HUES48 (cell line): ENCODE data around the gene ITGA2B.
"Not testable (repeated sequence)": the region's sequence is repeated elsewhere in the genome, so short reads cannot be mapped to it uniquely, and the experiment has no call there.

Source experiments
- H3K27ac ChIP-seq: one replicate; pipeline ENCODE4 v1.7.0; 2013; ENCODE audit warnings: low read depth, low read length, inconsistent platforms
- H3K27me3 ChIP-seq: 2 replicates; pipeline ENCODE4 v1.6.1; 2013; ENCODE audit warnings: mild to moderate bottlenecking, low read length; ENCODE audit not compliant: control insufficient read depth, insufficient read depth
- H3K36me3 ChIP-seq: 2 replicates; pipeline ENCODE4 v1.6.1; 2013; ENCODE audit warnings: low read length; ENCODE audit not compliant: control insufficient read depth, insufficient read depth
- H3K4me1 ChIP-seq: 2 replicates; pipeline ENCODE4 v1.6.1; 2013; ENCODE audit warnings: mild to moderate bottlenecking, low read length; ENCODE audit not compliant: control insufficient read depth, insufficient read depth
- H3K4me3 ChIP-seq: 2 replicates; pipeline ENCODE4 v1.5.1; 2013; ENCODE audit warnings: mild to moderate bottlenecking, low read depth, low read length
- H3K9ac ChIP-seq: 2 replicates; pipeline ENCODE4 v1.6.1; 2013; ENCODE audit warnings: mild to moderate bottlenecking, low read depth, low read length, moderate library complexity
- H3K9me3 ChIP-seq: 2 replicates; pipeline ENCODE4 v1.6.1; 2013; ENCODE audit warnings: low read length; ENCODE audit not compliant: control insufficient read depth, insufficient read depth

The ITGA2B gene

GRCh38 chr17:44367231-44367979 lies 22.0 kb downstream of the ITGA2B start:
- Histone ChIP-seq H3K36me3 (no peaks in the 10 kb centered on the region), H3K9me3 (no peaks in the 10 kb centered on the region), H3K27me3 (no peaks in the 10 kb centered on the region; the same call in 1 of the 2 replicates), H3K9ac (no peak overlapping the region), H3K27ac (no peak overlapping the region), H3K4me3 (no peak overlapping the region), H3K4me1 (0 out of 2 replicates have a peak, but pooled peaks cover under 1% of the 10 kb centered on the region)

- peaks cover 21% of the 10 kb centered on the region for H3K4me1 ChIP-seq
- H3K27me3 ChIP-seq, result not testable (repeated sequence)
These were observed 24.4 kb downstream of the ITGA2B start for GRCh38 chr17:44365051-44365450.

GRCh38 chr17:44363613-44364159 lies 25.8 kb downstream of the ITGA2B start, which contains the start of gene FAM171A2:
Gene FAM171A2 (minus strand): TSS chr17:44363853. CDS start chr17:44363714, 139 bp downstream.
- peak within 1 kb of the TSS; percentile 48; the same call in 1 of the 2 replicates for H3K9ac ChIP-seq
- H3K9me3 ChIP-seq, result no peaks in the 10 kb centered on the region
- peaks cover 21% of the 10 kb centered on the region for H3K4me1 ChIP-seq
- peaks cover 11% of the 10 kb centered on the region; the same call in 1 of the 2 replicates for H3K36me3 ChIP-seq
- no peaks in the 10 kb centered on the region; the same call in 1 of the 2 replicates for H3K27me3 ChIP-seq
- peak within 1 kb of the TSS; percentile 79 for H3K4me3 ChIP-seq
- H3K27ac ChIP-seq, result peak within 1 kb of the TSS; percentile 35

More at GRCh38 chr17:44365051-44365450, 24.4 kb downstream of the ITGA2B start:
- not testable (repeated sequence) for H3K9me3 ChIP-seq, H3K9ac ChIP-seq, H3K4me3 ChIP-seq, H3K27ac ChIP-seq, H3K36me3 ChIP-seq

- no peaks in the 10 kb centered on the region for H3K9me3 ChIP-seq
- peaks cover 21% of the 10 kb centered on the region for H3K4me1 ChIP-seq
- H3K27ac ChIP-seq, result peak overlapping the region; percentile 35
These were observed 26.4 kb downstream of the ITGA2B start for GRCh38 chr17:44362949-44363612.

GRCh38 chr17:44362459-44362948 lies 26.9 kb downstream of the ITGA2B start:
- H3K4me3 ChIP-seq, result peak overlapping the region; percentile 79
- H3K4me1 ChIP-seq, result peaks cover 21% of the 10 kb centered on the region
- H3K9ac ChIP-seq, result no peak overlapping the region

More at GRCh38 chr17:44362949-44363612, 26.4 kb downstream of the ITGA2B start:
- H3K27me3 ChIP-seq, result no peaks in the 10 kb centered on the region; the same call in 1 of the 2 replicates
- H3K4me3 ChIP-seq, result peak overlapping the region; percentile 79
- peaks cover 11% of the 10 kb centered on the region; the same call in 1 of the 2 replicates for H3K36me3 ChIP-seq
- H3K9ac ChIP-seq, result peak overlapping the region; percentile 48; the same call in 1 of the 2 replicates

GRCh38 chr17:44361292-44362260 lies 27.9 kb downstream of the ITGA2B start:
- Histone ChIP-seq H3K4me3 (peak overlapping the region; percentile 29), H3K27me3 (no peaks in the 10 kb centered on the region; the same call in 1 of the 2 replicates), H3K9ac (no peak overlapping the region), H3K36me3 (peaks cover 11% of the 10 kb centered on the region; the same call in 1 of the 2 replicates), H3K27ac (no peak overlapping the region), H3K9me3 (no peaks in the 10 kb centered on the region), H3K4me1 (peaks cover 21% of the 10 kb centered on the region)

More at GRCh38 chr17:44362459-44362948, 26.9 kb downstream of the ITGA2B start:
- H3K27me3 ChIP-seq, result no peaks in the 10 kb centered on the region; the same call in 1 of the 2 replicates
- peaks cover 11% of the 10 kb centered on the region; the same call in 1 of the 2 replicates for H3K36me3 ChIP-seq
- no peak overlapping the region for H3K27ac ChIP-seq
- no peaks in the 10 kb centered on the region for H3K9me3 ChIP-seq

- H3K9ac ChIP-seq, result no peak overlapping the region
- no peaks in the 10 kb centered on the region for H3K9me3 ChIP-seq
- H3K4me1 ChIP-seq, result peaks cover 21% of the 10 kb centered on the region
- H3K36me3 ChIP-seq, result peaks cover 11% of the 10 kb centered on the region; the same call in 1 of the 2 replicates
- H3K27ac ChIP-seq, result no peak overlapping the region
- peak overlapping the region; percentile 4; the same call in 1 of the 2 replicates for H3K4me3 ChIP-seq
- H3K27me3 ChIP-seq, result no peaks in the 10 kb centered on the region; the same call in 1 of the 2 replicates
These were observed 28.6 kb downstream of the ITGA2B start for GRCh38 chr17:44360826-44361225.

- Histone ChIP-seq H3K27ac (no peak overlapping the region), H3K4me1 (peaks cover 21% of the 10 kb centered on the region), H3K27me3 (no peaks in the 10 kb centered on the region; the same call in 1 of the 2 replicates), H3K36me3 (peaks cover 11% of the 10 kb centered on the region; the same call in 1 of the 2 replicates), H3K9me3 (no peaks in the 10 kb centered on the region), H3K4me3 (no peak overlapping the region), H3K9ac (no peak overlapping the region)
These were observed 29.3 kb downstream of the ITGA2B start for GRCh38 chr17:44360144-44360533.

- no peak overlapping the region for H3K9ac ChIP-seq
- no peak overlapping the region for H3K27ac ChIP-seq
- H3K4me3 ChIP-seq, result no peak overlapping the region
- peaks cover 11% of the 10 kb centered on the region; the same call in 1 of the 2 replicates for H3K36me3 ChIP-seq
- H3K9me3 ChIP-seq, result no peaks in the 10 kb centered on the region
- H3K27me3 ChIP-seq, result no peaks in the 10 kb centered on the region
- H3K4me1 ChIP-seq, result peaks cover 21% of the 10 kb centered on the region
These were observed 29.8 kb downstream of the ITGA2B start for GRCh38 chr17:44359458-44360143.
